AG04450 (cell line): ENCODE results near the gene SLC16A12. TPM values are rescaled to one million over a fixed set of nuclear protein-coding genes. Genes with fewer than 3 reads are reported as not detected.

Experiments used
- CTCF ChIA-PET: fragments of 300-600, 350-600 bp; formaldehyde crosslinking; extraction: SDS; loops from one replicate; lab custom pipeline; 2022; ENCODE audit warnings: antibody characterized with exemption, inconsistent platforms; lab: Charles Lee
- POLR2A ChIA-PET: fragments of 350-600 bp; formaldehyde crosslinking; extraction: SDS; loops from one replicate; lab custom pipeline; 2021; ENCODE audit warnings: antibody characterized with exemption, inconsistent platforms; lab: Yijun Ruan, JAX
- DNase-seq: peaks from one replicate; pipeline ENCODE4 v3.0.0-alpha.2; 2011; ENCODE audit warnings: low read depth, low spot score
- H3K27ac ChIP-seq: one replicate; pipeline ENCODE4 v1.5.1; 2012; ENCODE audit warnings: low read depth, low read length, control low read depth
- H3K27me3 ChIP-seq: one replicate; pipeline ENCODE4 v1.6.0; 2012; ENCODE audit warnings: low read length; ENCODE audit not compliant: control insufficient read depth, insufficient read depth
- H3K4me3 ChIP-seq: 2 replicates; pipeline ENCODE4 v1.5.1; 2011; ENCODE audit warnings: mild to moderate bottlenecking, low read depth, low read length, control low read depth
- H3K9me3 ChIP-seq: 2 replicates; pipeline ENCODE4 v1.5.1; 2012; ENCODE audit warnings: low read length; ENCODE audit not compliant: control insufficient read depth, insufficient read depth
- polyA minus RNA-seq: library from RNA; depleted of rRNA, polyadenylated mRNA; stranded (reverse); fragments of >200 nt; gene quantifications from 2 replicates; pipeline ENCODE4 v1.2.3, GENCODE V29; 2011; rRNA and poly(A)+ RNA removed
- polyA plus RNA-seq: library from polyadenylated mRNA; depleted of rRNA; stranded (reverse); fragments of >200 nt; gene quantifications from 2 replicates; pipeline ENCODE4 v1.2.3, GENCODE V29; 2011; rRNA removed
- TF ChIP-seq, protein P1 (sequence below): IDR thresholded peaks from 2 replicates; pipeline ENCODE4 v1.5.1; 2011; ENCODE audit warnings: low read depth, low read length, control low read depth, inconsistent platforms

Gene SLC16A12, protein sequence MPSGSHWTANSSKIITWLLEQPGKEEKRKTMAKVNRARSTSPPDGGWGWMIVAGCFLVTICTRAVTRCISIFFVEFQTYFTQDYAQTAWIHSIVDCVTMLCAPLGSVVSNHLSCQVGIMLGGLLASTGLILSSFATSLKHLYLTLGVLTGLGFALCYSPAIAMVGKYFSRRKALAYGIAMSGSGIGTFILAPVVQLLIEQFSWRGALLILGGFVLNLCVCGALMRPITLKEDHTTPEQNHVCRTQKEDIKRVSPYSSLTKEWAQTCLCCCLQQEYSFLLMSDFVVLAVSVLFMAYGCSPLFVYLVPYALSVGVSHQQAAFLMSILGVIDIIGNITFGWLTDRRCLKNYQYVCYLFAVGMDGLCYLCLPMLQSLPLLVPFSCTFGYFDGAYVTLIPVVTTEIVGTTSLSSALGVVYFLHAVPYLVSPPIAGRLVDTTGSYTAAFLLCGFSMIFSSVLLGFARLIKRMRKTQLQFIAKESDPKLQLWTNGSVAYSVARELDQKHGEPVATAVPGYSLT
- polyA plus RNA-seq (1.3 and 1.5 TPM in 2 replicates), polyA minus RNA-seq (1.2 and 1.5 TPM in 2 replicates)

DNA sequence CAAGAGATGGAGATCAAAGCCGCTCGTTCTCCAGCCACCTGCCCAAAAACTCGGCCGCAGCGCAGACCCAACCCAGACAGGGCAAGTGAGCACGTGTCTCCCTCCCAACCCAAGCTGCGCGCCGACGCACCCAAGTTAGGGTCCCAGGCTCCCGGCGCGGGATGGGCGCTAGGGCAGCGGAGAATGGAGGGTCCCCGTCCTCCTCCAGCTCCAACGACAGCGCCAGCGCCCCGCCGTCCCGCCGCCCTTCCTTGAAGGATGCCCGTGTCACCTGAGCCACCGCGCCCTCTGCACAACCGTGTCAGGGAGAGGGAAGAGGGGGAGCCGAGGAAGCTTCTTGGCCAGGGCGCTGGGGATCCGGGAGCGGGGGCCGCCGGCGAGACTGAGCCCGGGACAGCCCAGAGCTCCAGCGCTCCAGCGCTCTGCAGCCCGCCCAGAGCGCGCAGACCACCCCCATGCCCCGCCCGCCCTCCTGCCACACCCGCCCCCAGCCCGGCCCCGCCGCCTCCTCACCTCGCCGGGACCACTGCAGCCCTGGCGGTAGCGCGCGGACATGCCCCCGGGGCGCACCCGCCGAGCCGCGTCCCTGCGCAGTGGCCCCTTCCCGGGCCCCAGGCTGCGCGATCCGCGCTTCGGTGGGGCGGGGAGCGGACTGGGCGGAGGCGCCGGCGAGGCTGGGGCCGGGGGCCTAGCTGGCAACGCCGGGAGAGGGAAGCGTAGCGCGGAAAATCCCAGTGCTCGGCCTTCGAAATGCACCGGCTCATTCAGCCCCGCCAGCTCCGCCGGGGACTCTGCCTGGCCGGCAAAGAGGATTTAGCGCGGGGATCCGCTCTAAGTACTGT, at the start of gene SLC16A12:
SLC16A12 (minus strand) TSS at position 424 of the 842 bp plus-strand sequence. CDS start 73,016 bp downstream, outside the sequence.
- CTCF ChIA-PET: interaction anchor here (0.6 kb wide), 2 partner anchors 83 to 118 kb away, joined by 3 to 4 read pairs; no protein-coding TSS in a partner anchor
- H3K27me3 ChIP-seq: peaks cover 3% of the 10 kb centered on the region

DNA sequence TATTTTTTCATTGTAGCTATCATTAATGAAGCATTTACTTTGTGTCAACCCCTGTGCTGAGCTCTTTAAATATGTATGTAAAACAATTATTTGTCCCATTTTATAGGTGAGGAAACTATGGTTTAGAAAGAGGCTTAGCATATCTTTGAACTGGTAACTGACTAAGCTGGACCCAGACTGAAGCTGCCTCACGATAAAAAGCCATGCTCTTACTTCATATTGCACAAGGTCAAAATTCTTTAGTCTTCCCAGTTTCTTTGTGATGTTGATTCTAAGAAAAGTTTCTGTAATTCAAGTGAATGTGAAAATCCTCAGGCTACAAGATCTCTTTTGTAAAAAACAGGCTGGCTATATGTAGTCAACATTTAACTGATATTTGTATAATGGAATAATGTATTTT, 46.6 kb upstream of the SLC16A12 start:
- Histone ChIP-seq H3K27me3 (no peaks in the 10 kb centered on the region), H3K27ac (no peak overlapping the region), H3K4me3 (no peak overlapping the region), H3K9me3 (no peaks in the 10 kb centered on the region)
- ChIA-PET CTCF (no interaction called here), POLR2A (interaction anchor here (0.6 kb wide), 1 partner anchor 25 kb away, joined by 3 read pairs; no protein-coding TSS in a partner anchor)
- TF ChIP-seq, protein P1, sequence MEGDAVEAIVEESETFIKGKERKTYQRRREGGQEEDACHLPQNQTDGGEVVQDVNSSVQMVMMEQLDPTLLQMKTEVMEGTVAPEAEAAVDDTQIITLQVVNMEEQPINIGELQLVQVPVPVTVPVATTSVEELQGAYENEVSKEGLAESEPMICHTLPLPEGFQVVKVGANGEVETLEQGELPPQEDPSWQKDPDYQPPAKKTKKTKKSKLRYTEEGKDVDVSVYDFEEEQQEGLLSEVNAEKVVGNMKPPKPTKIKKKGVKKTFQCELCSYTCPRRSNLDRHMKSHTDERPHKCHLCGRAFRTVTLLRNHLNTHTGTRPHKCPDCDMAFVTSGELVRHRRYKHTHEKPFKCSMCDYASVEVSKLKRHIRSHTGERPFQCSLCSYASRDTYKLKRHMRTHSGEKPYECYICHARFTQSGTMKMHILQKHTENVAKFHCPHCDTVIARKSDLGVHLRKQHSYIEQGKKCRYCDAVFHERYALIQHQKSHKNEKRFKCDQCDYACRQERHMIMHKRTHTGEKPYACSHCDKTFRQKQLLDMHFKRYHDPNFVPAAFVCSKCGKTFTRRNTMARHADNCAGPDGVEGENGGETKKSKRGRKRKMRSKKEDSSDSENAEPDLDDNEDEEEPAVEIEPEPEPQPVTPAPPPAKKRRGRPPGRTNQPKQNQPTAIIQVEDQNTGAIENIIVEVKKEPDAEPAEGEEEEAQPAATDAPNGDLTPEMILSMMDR: no peak
- no peak for DNase-seq

More for the DNA sequence above, at the start of gene SLC16A12:
- H3K9me3 ChIP-seq: no peaks in the 10 kb centered on the region
- TF ChIP-seq, protein P1: no peak
- H3K27ac ChIP-seq: no peak within 1 kb of the TSS
- H3K4me3 ChIP-seq: peak within 1 kb of the TSS; percentile 63
- POLR2A ChIA-PET: interaction anchor here (0.6 kb wide), 1 partner anchor 23 kb away, joined by 3 read pairs; no protein-coding TSS in a partner anchor
- no peak for DNase-seq

DNA sequence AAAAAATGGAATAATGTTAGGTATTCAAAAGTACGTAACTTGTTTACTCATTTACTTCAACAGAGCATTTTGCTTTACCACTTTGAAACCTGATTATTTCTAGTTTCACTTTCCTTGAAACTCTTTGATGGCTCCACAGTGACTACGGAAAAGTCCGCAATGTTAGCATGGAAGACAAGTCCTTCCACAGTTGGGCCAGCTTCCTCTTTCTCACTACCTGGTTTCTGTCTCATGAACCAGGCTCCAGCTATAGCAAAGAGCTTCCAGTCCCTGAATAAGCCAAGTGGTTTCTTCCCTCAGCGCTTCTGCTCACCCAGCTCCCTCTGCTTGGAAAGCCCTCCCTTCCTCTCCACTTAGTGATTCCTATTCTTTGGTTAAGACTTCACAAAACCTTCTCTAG, 44.8 kb upstream of the SLC16A12 start:
- POLR2A ChIA-PET: no interaction called here
- Histone ChIP-seq H3K4me3 (no peak overlapping the region), H3K9me3 (no peaks in the 10 kb centered on the region), H3K27me3 (no peaks in the 10 kb centered on the region), H3K27ac (no peak overlapping the region)
- CTCF ChIA-PET: no interaction called here
- TF ChIP-seq, protein P1: no peak
- DNase-seq: no peak

DNA sequence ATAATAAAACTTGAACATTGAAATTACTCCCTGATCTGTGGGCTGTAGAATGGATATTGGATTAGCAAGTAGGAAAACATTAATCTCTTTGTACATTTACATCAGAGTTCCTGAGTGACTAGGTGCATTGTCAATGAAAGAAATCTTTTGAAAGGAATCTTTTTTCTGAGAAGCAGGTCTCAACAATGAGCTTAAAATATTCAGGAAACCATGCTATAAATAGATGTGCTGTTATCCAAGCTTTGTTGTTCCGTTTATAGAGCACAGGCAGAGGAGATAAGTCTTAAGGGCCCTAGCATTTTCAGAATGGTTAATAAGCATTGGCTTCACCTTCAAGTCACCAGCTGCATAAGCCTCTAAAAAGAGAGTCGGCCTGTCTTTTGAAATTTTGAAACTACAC, 41.3 kb upstream of the SLC16A12 start:
- CTCF ChIA-PET: interaction anchor here (1.5 kb wide), 1 partner anchor 12 kb away, joined by 5 read pairs; no protein-coding TSS in a partner anchor
- POLR2A ChIA-PET: no interaction called here
- no peaks in the 10 kb centered on the region for H3K9me3 ChIP-seq
- no peak for DNase-seq
- no peaks in the 10 kb centered on the region for H3K27me3 ChIP-seq
- no peak overlapping the region for H3K27ac ChIP-seq
- no peak overlapping the region for H3K4me3 ChIP-seq
- TF ChIP-seq, protein P1: no peak
